ENCODE results near the gene STAT4. TPM values are rescaled to one million over a fixed set of nuclear protein-coding genes. Genes with fewer than 3 reads are reported as not detected.

The STAT4 gene
- polyA plus RNA-seq, 1 of the 3 experiments (the other 2 are of a cell fraction), result 0.12 TPM

DNA sequence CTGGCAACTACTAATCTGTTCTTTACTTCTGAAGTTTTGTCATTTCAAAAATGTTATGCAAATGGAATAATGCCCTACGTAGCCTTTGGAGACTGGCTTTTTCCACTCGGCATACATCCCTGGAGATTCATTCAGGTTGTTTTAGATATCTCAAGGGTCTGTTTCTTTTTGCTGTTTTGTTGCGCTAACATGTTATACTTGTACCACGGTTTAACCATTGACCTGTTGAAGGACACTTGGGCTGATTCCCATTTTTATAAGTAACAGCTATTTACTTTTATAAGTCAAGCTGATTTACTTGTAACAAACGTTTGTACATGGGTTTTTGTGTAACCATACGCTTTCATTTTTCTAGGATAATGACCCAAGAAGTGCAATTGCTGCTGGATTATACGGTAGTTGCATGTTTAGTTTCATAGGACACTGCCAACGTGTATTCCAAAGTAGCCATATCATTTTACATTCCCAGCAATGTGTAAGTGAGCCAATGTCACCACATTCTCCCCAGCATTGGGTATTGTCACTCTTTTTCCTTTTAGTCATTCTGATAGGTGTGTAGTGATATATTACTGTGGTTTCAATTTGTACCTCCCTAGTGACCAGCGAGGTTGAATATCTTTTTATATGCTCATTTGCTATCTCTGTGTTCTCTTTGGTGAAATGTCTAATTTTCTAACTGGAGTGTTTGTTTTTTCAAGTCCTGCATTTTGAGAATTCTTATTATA lies 36.5 kb upstream of the STAT4 start:
- H3K9me2 ChIP-seq, result no peaks in the 10 kb centered on the region
- no peaks in the 10 kb centered on the region for H3K36me3 ChIP-seq (replicated peaks in 1 of 2; ENCODE audit: control insufficient read depth in 1 of 2, insufficient read depth in 2 of 2, low read length in 1 of 2)
- H3K79me2 ChIP-seq (ENCODE audit: insufficient read depth), result no peaks in the 10 kb centered on the region
- 85% methylated on average over 9 of the region's 9 CpGs for WGBS (ENCODE audit: low lambda C conversion rate)
- no peak overlapping the region for H3K27ac ChIP-seq (ENCODE audit: low read depth in 2 of 2, low read length in 1 of 2)
- H3K4me3 ChIP-seq (ENCODE audit: low read depth in 2 of 2, low read length in 1 of 2), result no peak overlapping the region
- no peak for DNase-seq
- H3K9ac ChIP-seq, result no peak overlapping the region
- H3K9me3 ChIP-seq, result no peaks in the 10 kb centered on the region
- H3K4me1 ChIP-seq (ENCODE audit: control insufficient read depth in 1 of 2, insufficient read depth in 2 of 2, low read depth in 1 of 2, low read length in 1 of 2), result no peaks in the 10 kb centered on the region; a peak in 2 of 4 replicates
- no peak overlapping the region for H3K4me2 ChIP-seq
- H3F3A ChIP-seq (replicated peaks; ENCODE audit: insufficient read depth), result no peaks in the 10 kb centered on the region
- CTCF ChIA-PET, result interaction anchor here (1.6 kb wide), 1 partner anchor 312 kb away, joined by 3 read pairs; no protein-coding TSS in a partner anchor
- POLR2A ChIA-PET, result no interaction called here
- no peaks in the 10 kb centered on the region for H3K27me3 ChIP-seq (ENCODE audit: insufficient read depth)
- TF ChIP-seq SMC3 (IDR thresholded peaks at IDR 0.05; ENCODE audit: low read depth, low read length) (no peak), PBX3 (IDR thresholded peaks at IDR 0.05) (no peak), JUND (IDR thresholded peaks at IDR 0.05) (no peak), FOXJ3 (CRISPR knock-in tag; IDR thresholded peaks at IDR 0.05) (no peak), MAX (IDR thresholded peaks at IDR 0.05; ENCODE audit: low read depth) (no peak), GATA2 (CRISPR knock-in tag; IDR thresholded peaks at IDR 0.05) (no peak), EP300 (IDR thresholded peaks at IDR 0.05; ENCODE audit: borderline replicate concordance in 1 of 2, low read depth in 1 of 2, low read length in 1 of 2) (no peak), FOSL2 (IDR thresholded peaks at IDR 0.05; ENCODE audit: borderline replicate concordance, low read depth) (no peak), TEAD4 (IDR thresholded peaks at IDR 0.05; ENCODE audit: borderline replicate concordance, insufficient read depth) (no peak), ZBTB33 (IDR thresholded peaks at IDR 0.05; ENCODE audit: borderline replicate concordance, low read depth) (no peak)
- TF ChIP-seq, protein P1, sequence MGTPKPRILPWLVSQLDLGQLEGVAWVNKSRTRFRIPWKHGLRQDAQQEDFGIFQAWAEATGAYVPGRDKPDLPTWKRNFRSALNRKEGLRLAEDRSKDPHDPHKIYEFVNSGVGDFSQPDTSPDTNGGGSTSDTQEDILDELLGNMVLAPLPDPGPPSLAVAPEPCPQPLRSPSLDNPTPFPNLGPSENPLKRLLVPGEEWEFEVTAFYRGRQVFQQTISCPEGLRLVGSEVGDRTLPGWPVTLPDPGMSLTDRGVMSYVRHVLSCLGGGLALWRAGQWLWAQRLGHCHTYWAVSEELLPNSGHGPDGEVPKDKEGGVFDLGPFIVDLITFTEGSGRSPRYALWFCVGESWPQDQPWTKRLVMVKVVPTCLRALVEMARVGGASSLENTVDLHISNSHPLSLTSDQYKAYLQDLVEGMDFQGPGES (IDR thresholded peaks at IDR 0.05; ENCODE audit: low read depth, low read length), result no peak
- TF ChIP-seq, protein P2, sequence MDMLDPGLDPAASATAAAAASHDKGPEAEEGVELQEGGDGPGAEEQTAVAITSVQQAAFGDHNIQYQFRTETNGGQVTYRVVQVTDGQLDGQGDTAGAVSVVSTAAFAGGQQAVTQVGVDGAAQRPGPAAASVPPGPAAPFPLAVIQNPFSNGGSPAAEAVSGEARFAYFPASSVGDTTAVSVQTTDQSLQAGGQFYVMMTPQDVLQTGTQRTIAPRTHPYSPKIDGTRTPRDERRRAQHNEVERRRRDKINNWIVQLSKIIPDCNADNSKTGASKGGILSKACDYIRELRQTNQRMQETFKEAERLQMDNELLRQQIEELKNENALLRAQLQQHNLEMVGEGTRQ (IDR thresholded peaks at IDR 0.05; ENCODE audit: borderline replicate concordance, low read depth, low read length), result no peak
- TF ChIP-seq, protein P3, sequence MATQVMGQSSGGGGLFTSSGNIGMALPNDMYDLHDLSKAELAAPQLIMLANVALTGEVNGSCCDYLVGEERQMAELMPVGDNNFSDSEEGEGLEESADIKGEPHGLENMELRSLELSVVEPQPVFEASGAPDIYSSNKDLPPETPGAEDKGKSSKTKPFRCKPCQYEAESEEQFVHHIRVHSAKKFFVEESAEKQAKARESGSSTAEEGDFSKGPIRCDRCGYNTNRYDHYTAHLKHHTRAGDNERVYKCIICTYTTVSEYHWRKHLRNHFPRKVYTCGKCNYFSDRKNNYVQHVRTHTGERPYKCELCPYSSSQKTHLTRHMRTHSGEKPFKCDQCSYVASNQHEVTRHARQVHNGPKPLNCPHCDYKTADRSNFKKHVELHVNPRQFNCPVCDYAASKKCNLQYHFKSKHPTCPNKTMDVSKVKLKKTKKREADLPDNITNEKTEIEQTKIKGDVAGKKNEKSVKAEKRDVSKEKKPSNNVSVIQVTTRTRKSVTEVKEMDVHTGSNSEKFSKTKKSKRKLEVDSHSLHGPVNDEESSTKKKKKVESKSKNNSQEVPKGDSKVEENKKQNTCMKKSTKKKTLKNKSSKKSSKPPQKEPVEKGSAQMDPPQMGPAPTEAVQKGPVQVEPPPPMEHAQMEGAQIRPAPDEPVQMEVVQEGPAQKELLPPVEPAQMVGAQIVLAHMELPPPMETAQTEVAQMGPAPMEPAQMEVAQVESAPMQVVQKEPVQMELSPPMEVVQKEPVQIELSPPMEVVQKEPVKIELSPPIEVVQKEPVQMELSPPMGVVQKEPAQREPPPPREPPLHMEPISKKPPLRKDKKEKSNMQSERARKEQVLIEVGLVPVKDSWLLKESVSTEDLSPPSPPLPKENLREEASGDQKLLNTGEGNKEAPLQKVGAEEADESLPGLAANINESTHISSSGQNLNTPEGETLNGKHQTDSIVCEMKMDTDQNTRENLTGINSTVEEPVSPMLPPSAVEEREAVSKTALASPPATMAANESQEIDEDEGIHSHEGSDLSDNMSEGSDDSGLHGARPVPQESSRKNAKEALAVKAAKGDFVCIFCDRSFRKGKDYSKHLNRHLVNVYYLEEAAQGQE (IDR thresholded peaks at IDR 0.05; ENCODE audit: low read depth, low read length), result no peak
- H2AFZ ChIP-seq (ENCODE audit: low read depth), result no peak overlapping the region
- no peaks in the 10 kb centered on the region for H4K20me1 ChIP-seq (ENCODE audit: insufficient read depth)
